ENCODE measurements around the gene CD4.

The CD4 gene

GRCh38 chr12:6817662-6818157 is 28.4 kb downstream of the CD4 start:
- Histone ChIP-seq H3K4me3 (ENCODE audit: low read depth, low read length) (no peak overlapping the region), H3K36me3 (ENCODE audit: control insufficient read depth in 2 of 2, insufficient read depth in 1 of 2, low read length in 2 of 2) (no peaks in the 10 kb centered on the region), H3K4me1 (ENCODE audit: control insufficient read depth, insufficient read depth, low read length) (peaks cover 6% of the 10 kb centered on the region; the same call in 1 of the 2 replicates), H3K27ac (ENCODE audit: extremely low read depth, low read depth, low read length) (no peak overlapping the region), H3K9me3 (ENCODE audit: control insufficient read depth, insufficient read depth, low read depth, low read length) (no peaks in the 10 kb centered on the region)
- ChIA-PET CTCF (no interaction called here), POLR2A (no interaction called here)
- TF ChIP-seq PATZ1 (tag by site-specific recombination; IDR thresholded peaks at IDR 0.05) (no peak), ZNF776 (tag by site-specific recombination; IDR thresholded peaks at IDR 0.05; ENCODE audit: borderline replicate concordance) (peak; percentile 77; the same call in 1 of the 2 replicates), ZNF645 (tag by site-specific recombination; IDR thresholded peaks at IDR 0.05) (0 out of 2 replicates have a peak, but pooled peaks have one; percentile 10), ZNF146 (tag by site-specific recombination; IDR thresholded peaks at IDR 0.05) (no peak), YY2 (tag by site-specific recombination; IDR thresholded peaks at IDR 0.05) (0 out of 2 replicates have a peak, but pooled peaks have one; percentile 15), ZNF18 (tag by site-specific recombination; IDR thresholded peaks at IDR 0.05) (peak; percentile 99), AEBP2 (tag by site-specific recombination; IDR thresholded peaks at IDR 0.05; ENCODE audit: borderline replicate concordance) (0 out of 2 replicates have a peak, but pooled peaks have one; percentile 26), GLI2 (tag by site-specific recombination; IDR thresholded peaks at IDR 0.05; ENCODE audit: borderline replicate concordance, low read depth) (no peak), GFI1B (tag by site-specific recombination; IDR thresholded peaks at IDR 0.05) (no peak), ZNF350 (tag by site-specific recombination; IDR thresholded peaks at IDR 0.05) (no peak), ZNF239 (tag by site-specific recombination; IDR thresholded peaks at IDR 0.05) (no peak), ZNF654 (tag by site-specific recombination; IDR thresholded peaks at IDR 0.05; ENCODE audit: low read depth) (no peak), ZSCAN4 (tag by site-specific recombination; IDR thresholded peaks at IDR 0.05) (peak; percentile 99), GLIS2 (tag by site-specific recombination; IDR thresholded peaks at IDR 0.05) (no peak), CTCF (tag by site-specific recombination; IDR thresholded peaks at IDR 0.05) (no peak), ZNF501 (tag by site-specific recombination; IDR thresholded peaks at IDR 0.05) (no peak), ZNF785 (tag by site-specific recombination; IDR thresholded peaks at IDR 0.05) (0 out of 2 replicates have a peak, but pooled peaks have one; percentile 19), ZNF624 (tag by site-specific recombination; IDR thresholded peaks at IDR 0.05) (no peak), ZNF37A (tag by site-specific recombination; IDR thresholded peaks at IDR 0.05) (no peak), ZNF248 (tag by site-specific recombination; IDR thresholded peaks at IDR 0.05) (no peak), EGR2 (tag by site-specific recombination; IDR thresholded peaks at IDR 0.05; ENCODE audit: low read depth) (peak; percentile 55), ZBTB48 (tag by site-specific recombination; IDR thresholded peaks at IDR 0.05) (0 out of 2 replicates have a peak, but pooled peaks have one; percentile 9), ATF2 (tag by site-specific recombination; IDR thresholded peaks at IDR 0.05; ENCODE audit: low read depth) (no peak), ZNF121 (tag by site-specific recombination; IDR thresholded peaks at IDR 0.05) (no peak), ZNF175 (tag by site-specific recombination; IDR thresholded peaks at IDR 0.05) (no peak), MZF1 (tag by site-specific recombination; IDR thresholded peaks at IDR 0.05; ENCODE audit: borderline replicate concordance) (no peak), ZNF658 (tag by site-specific recombination; IDR thresholded peaks at IDR 0.05) (no peak), ZNF202 (tag by site-specific recombination; IDR thresholded peaks at IDR 0.05; ENCODE audit: borderline replicate concordance) (no peak), ZFHX2 (tag by site-specific recombination; conservative IDR thresholded peaks at IDR 0.05) (peak; percentile 65)
